GM23338 (cell line): ENCODE data around the gene CRYAB. TPM values are rescaled to one million over a fixed set of nuclear protein-coding genes. Genes with fewer than 3 reads are reported as not detected.

Source experiments
- ATAC-seq: fragments of 200-7000 bp; cut with Tn5 transposase; 3 replicates; pipeline ENCODE4 v1.9.1; 2020
- DNase-seq: peaks from one replicate; pipeline ENCODE4 v3.0.0-alpha.2; 2015; ENCODE audit warnings: low spot score
- H2AFZ ChIP-seq: fragments of 200-600 bp; sonication (generic); 2 replicates; pipeline ENCODE4 v1.8.0; 2016; ENCODE audit warnings: antibody characterized with exemption, mild to moderate bottlenecking, moderate library complexity
- H3F3A ChIP-seq: fragments of 200-600 bp; sonication (generic); replicated peaks from 2 replicates; pipeline ENCODE4 v1.8.0; 2017; ENCODE audit warnings: antibody characterized with exemption, mixed run types, low read depth
- H3K27ac ChIP-seq: fragments of 200-600 bp; sonication (generic); 2 replicates; pipeline ENCODE4 v1.6.1; 2016; ENCODE audit warnings: low read depth
- H3K27me3 ChIP-seq: fragments of 200-600 bp; sonication (generic); 2 replicates; pipeline ENCODE4 v1.8.0; 2016; ENCODE audit warnings: mild to moderate bottlenecking, mixed run types, moderate library complexity; ENCODE audit not compliant: insufficient read depth
- H3K36me3 ChIP-seq: fragments of 200-600 bp; sonication (generic); 2 replicates; pipeline ENCODE4 v1.8.0; 2016; ENCODE audit warnings: mild to moderate bottlenecking; ENCODE audit not compliant: insufficient read depth
- H3K4me1 ChIP-seq: fragments of 200-600 bp; sonication (generic); 2 replicates; pipeline ENCODE4 v1.8.0; 2016; ENCODE audit warnings: mild to moderate bottlenecking, moderate library complexity; ENCODE audit not compliant: insufficient read depth
- H3K4me2 ChIP-seq: fragments of 200-600 bp; sonication (generic); 2 replicates; pipeline ENCODE4 v1.7.1; 2017; ENCODE audit warnings: mixed run types
- H3K4me3 ChIP-seq: fragments of 200-600 bp; sonication (generic); 2 replicates; pipeline ENCODE4 v1.6.1; 2016; ENCODE audit warnings: mixed run types
- H3K79me2 ChIP-seq: fragments of 200-600 bp; sonication (generic); replicated peaks from 2 replicates; pipeline ENCODE4 v1.8.0; 2017; ENCODE audit warnings: mild to moderate bottlenecking; ENCODE audit not compliant: insufficient read depth
- H3K9me2 ChIP-seq: fragments of 200-600 bp; sonication (generic); 2 replicates; pipeline ENCODE4 v1.8.0; 2017; ENCODE audit not compliant: insufficient read depth
- H4K20me1 ChIP-seq: fragments of 200-600 bp; sonication (generic); replicated peaks from 2 replicates; pipeline ENCODE4 v1.8.0; 2017; ENCODE audit warnings: mild to moderate bottlenecking; ENCODE audit not compliant: insufficient read depth
- H3K27ac Mint-ChIP-seq: 2 replicates; pipeline ENCODE4 v1.8.0; 2020; ENCODE audit warnings: inconsistent platforms, mild to moderate bottlenecking, moderate library complexity, mixed read lengths
- H3K27me3 Mint-ChIP-seq: 3 replicates; pipeline ENCODE4 v1.8.0; 2022; ENCODE audit warnings: low read depth, mild to moderate bottlenecking, moderate library complexity, mixed read lengths, inconsistent platforms; ENCODE audit not compliant: insufficient read depth, poor library complexity
- H3K36me3 Mint-ChIP-seq: 3 replicates; pipeline ENCODE4 v1.8.0; 2021; ENCODE audit warnings: low read depth, mild to moderate bottlenecking, inconsistent platforms, moderate library complexity, mixed read lengths
- H3K4me1 Mint-ChIP-seq: 3 replicates; pipeline ENCODE4 v1.8.0; 2020; ENCODE audit warnings: mild to moderate bottlenecking, inconsistent platforms, mixed read lengths
- H3K4me3 Mint-ChIP-seq: 3 replicates; pipeline ENCODE4 v1.8.0; 2021; ENCODE audit warnings: moderate library complexity, mild to moderate bottlenecking, inconsistent platforms, mixed read lengths
- H3K9me3 Mint-ChIP-seq: 3 replicates; pipeline ENCODE4 v1.8.0; 2020; ENCODE audit warnings: moderate library complexity, mild to moderate bottlenecking, inconsistent platforms, mixed read lengths
- CREB1 ChIP-seq: fragments of 250-450 bp; sonication (Bioruptor Pico); IDR thresholded peaks from 2 replicates; pipeline ENCODE4 v1.5.0; 2020; ENCODE audit warnings: low read depth, mild to moderate bottlenecking, moderate library complexity
- CTCF ChIP-seq, 2 experiments: fragments of 200-600 bp in 1 of 2; sonication (generic) in 1 of 2; conservative IDR thresholded peaks; 2 replicates each; pipeline versions ENCODE4 v1.5.1 to v1.6.1; 2016 to 2017; ENCODE audit warnings: antibody characterized with exemption in 2 of 2, low read depth in 2 of 2, mild to moderate bottlenecking in 2 of 2, moderate library complexity in 1 of 2
- ETS1 ChIP-seq: IDR thresholded peaks from 2 replicates; pipeline ENCODE4 v1.6.1; 2016; ENCODE audit warnings: antibody characterized with exemption
- EZH2 ChIP-seq: fragments of 200-600 bp; sonication (generic); IDR thresholded peaks from one replicate; pipeline ENCODE4 v1.8.0; 2017; ENCODE audit warnings: antibody characterized with exemption, mild to moderate bottlenecking, low read depth; ENCODE audit not compliant: unreplicated experiment
- EZH2phosphoT487 ChIP-seq: fragments of 200-600 bp; sonication (generic); IDR thresholded peaks from one replicate; pipeline ENCODE4 v1.8.1; 2018; ENCODE audit warnings: antibody characterized with exemption; ENCODE audit not compliant: unreplicated experiment
- JUNB ChIP-seq: IDR thresholded peaks from one replicate; pipeline ENCODE4 v1.6.1; 2016; ENCODE audit warnings: antibody characterized with exemption; ENCODE audit not compliant: unreplicated experiment
- NANOG ChIP-seq: IDR thresholded peaks from 2 replicates; pipeline ENCODE4 v1.6.1; 2016; ENCODE audit warnings: antibody characterized with exemption, borderline replicate concordance
- POLR2AphosphoS5 ChIP-seq: IDR thresholded peaks from 2 replicates; pipeline ENCODE4 v1.6.1; 2016; ENCODE audit warnings: antibody characterized with exemption, low read depth
- REST ChIP-seq: IDR thresholded peaks from one replicate; pipeline ENCODE4 v1.6.1; 2018; ENCODE audit warnings: antibody characterized with exemption; ENCODE audit not compliant: unreplicated experiment
- STAT1 ChIP-seq: IDR thresholded peaks from one replicate; pipeline ENCODE4 v1.6.1; 2016; ENCODE audit warnings: antibody characterized with exemption; ENCODE audit not compliant: unreplicated experiment
- ZNF114 ChIP-seq: fragments of 250-450 bp; sonication (Bioruptor Pico); IDR thresholded peaks from 2 replicates; pipeline ENCODE4 v1.5.0; 2020; ENCODE audit warnings: mild to moderate bottlenecking, moderate library complexity
- ZNF331 ChIP-seq: fragments of 250-450 bp; sonication (Bioruptor Pico); IDR thresholded peaks from 2 replicates; pipeline ENCODE4 v1.5.0; 2020; ENCODE audit warnings: low read depth, mild to moderate bottlenecking, moderate library complexity
- ZNF462 ChIP-seq: fragments of 250-450 bp; sonication (Bioruptor Pico); IDR thresholded peaks from 2 replicates; pipeline ENCODE4 v1.5.0; 2020; ENCODE audit warnings: mild to moderate bottlenecking, moderate library complexity
- polyA plus RNA-seq: library from polyadenylated mRNA; unstranded; fragments of >200 nt; fragmentation: Nextera tagmentation; extraction: Ambion mirVana; gene quantifications from 2 replicates; pipeline ENCODE4 v1.2.1, GENCODE V29; 2016
- total RNA-seq: library from RNA; depleted of rRNA; stranded (reverse); fragments of >200 nt; shearing (Covaris generic); gene quantifications from 2 replicates; pipeline ENCODE4 v1.2.3, GENCODE V29; 2014

CRYAB gene
- total and polyA plus RNA-seq, 2 experiments from 2014 or later: 6.1 to 9.6 TPM

- Histone ChIP-seq H3K27ac (0 out of 2 replicates have a peak within 1 kb of the TSS, but pooled peaks have one; percentile 0), H3K4me2 (peak within 1 kb of the TSS; percentile 37), H3K4me1 (peaks cover 27% of the 10 kb centered on the region), H3K27me3 (no peaks in the 10 kb centered on the region), H4K20me1 (no peaks in the 10 kb centered on the region), H3K4me3 (0 out of 2 replicates have a peak within 1 kb of the TSS, but pooled peaks have one; percentile 14), H3K79me2 (no peaks in the 10 kb centered on the region), H3K9me2 (no peaks in the 10 kb centered on the region), H3F3A (peaks cover 3% of the 10 kb centered on the region; the same call in 1 of the 2 replicates), H2AFZ (no peak within 1 kb of the TSS), H3K36me3 (no peaks in the 10 kb centered on the region)
- TF ChIP-seq EZH2 (no peak), CTCF (conservative IDR thresholded peaks at IDR 0.05; ENCODE audit: low read depth in 2 of 2) (no peak), NANOG (no peak), CREB1 (0 out of 2 replicates have a peak, but pooled peaks have one; percentile 14), EZH2phosphoT487 (no peak), JUNB (no peak), STAT1 (no peak), ZNF114 (CRISPR knock-in tag) (0 out of 2 replicates have a peak, but pooled peaks have one; percentile 20), POLR2AphosphoS5 (no peak; the same call in 1 of the 2 replicates), REST (no peak), ZNF331 (CRISPR knock-in tag) (no peak), ZNF462 (peak; percentile 57; the same call in 1 of the 2 replicates), ETS1 (0 out of 2 replicates have a peak, but pooled peaks have one; percentile 28)
- Mint-ChIP-seq H3K36me3 (no peaks in the 10 kb centered on the region), H3K27ac (peak within 1 kb of the TSS; percentile 78), H3K4me3 (peak within 1 kb of the TSS; percentile 55; the same call in 2 of the 3 replicates), H3K9me3 (peaks cover 3% of the 10 kb centered on the region; the same call in 1 of the 3 replicates), H3K27me3 (peaks cover 6% of the 10 kb centered on the region), H3K4me1 (peaks cover 31% of the 10 kb centered on the region)
- peak; percentile 97 for ATAC-seq
- DNase-seq: peak; percentile 97
These were observed 7.1 kb upstream of the CRYAB start, which contains the start of gene C11orf52 for GRCh38 chr11:111918390-111919256. C11orf52 (plus strand) TSS chr11:111918913; CDS start chr11:111918973, 60 bp downstream.
